GM12873 (cell line): Measurements from ENCODE around the gene PRDM4.

Experiments used
- CTCF ChIP-seq: IDR thresholded peaks from 2 replicates; pipeline ENCODE4 v1.5.1; 2012; ENCODE audit warnings: low read depth, mild to moderate bottlenecking, moderate library complexity, low read length, control low read depth; ENCODE audit not compliant: insufficient read depth; ENCODE audit errors: missing control alignments

PRDM4 gene

GRCh38 chr12:107715780-107716179 lies 45.2 kb downstream of the PRDM4 start:
- TF ChIP-seq CTCF = no peak

- no peak for TF ChIP-seq CTCF
Measured at GRCh38 chr12:107704041-107704440, 56.9 kb downstream of the PRDM4 start.

- no peak for TF ChIP-seq CTCF
Measured at GRCh38 chr12:107702106-107702505, 58.8 kb downstream of the PRDM4 start.

- TF ChIP-seq CTCF = peak; percentile 24
Measured at GRCh38 chr12:107695772-107696171, 65.2 kb downstream of the PRDM4 start.

GRCh38 chr12:107685360-107686248 lies 75.3 kb downstream of the PRDM4 start, which contains the start of gene PWP1:
PWP1 (plus strand) TSS chr12:107685799; CDS start chr12:107685900, 101 bp downstream.
- TF ChIP-seq CTCF = no peak

- TF ChIP-seq CTCF = no peak
Measured at GRCh38 chr12:107684990-107685359, 76.0 kb downstream of the PRDM4 start.

- no peak for TF ChIP-seq CTCF
Measured at GRCh38 chr12:107684029-107684795, 76.7 kb downstream of the PRDM4 start.
